Glutamatergic neuron (in vitro differentiated cells): ENCODE results near the gene GNAQ. TPM values are rescaled to one million over a fixed set of nuclear protein-coding genes. Genes with fewer than 3 reads are reported as not detected.

Source experiments
- DNase-seq: peaks from one replicate; pipeline ENCODE4 v3.0.0; 2022
- H3K27ac Mint-ChIP-seq: one replicate; pipeline ENCODE4 v1.8.0; 2020; ENCODE audit warnings: mild to moderate bottlenecking, mixed read lengths, inconsistent platforms; ENCODE audit not compliant: unreplicated experiment
- H3K27me3 Mint-ChIP-seq: one replicate; pipeline ENCODE4 v1.8.0; 2020; ENCODE audit warnings: mild to moderate bottlenecking, moderate library complexity, mixed read lengths, inconsistent platforms; ENCODE audit not compliant: unreplicated experiment
- H3K36me3 Mint-ChIP-seq: one replicate; pipeline ENCODE4 v1.8.0; 2020; ENCODE audit warnings: mild to moderate bottlenecking, mixed read lengths, inconsistent platforms; ENCODE audit not compliant: unreplicated experiment
- H3K4me1 Mint-ChIP-seq: one replicate; pipeline ENCODE4 v1.8.0; 2020; ENCODE audit warnings: mild to moderate bottlenecking, low read depth, mixed read lengths, inconsistent platforms; ENCODE audit not compliant: unreplicated experiment
- H3K4me3 Mint-ChIP-seq: one replicate; pipeline ENCODE4 v1.8.0; 2020; ENCODE audit warnings: mild to moderate bottlenecking, mixed read lengths, inconsistent platforms; ENCODE audit not compliant: unreplicated experiment
- H3K9me3 Mint-ChIP-seq: one replicate; pipeline ENCODE4 v1.8.0; 2020; ENCODE audit warnings: mild to moderate bottlenecking, moderate library complexity, mixed read lengths, inconsistent platforms; ENCODE audit not compliant: unreplicated experiment
- total RNA-seq: library from RNA; stranded (reverse); fragmentation: NEBNext Ultra II Directional; extraction: Animal tissue kit (Norgen Biotek cat#: 25700); gene quantifications from one replicate; pipeline ENCODE4 v1.2.1, GENCODE V29; 2021; ENCODE audit not compliant: unreplicated experiment
- TF ChIP-seq, protein P1 (sequence below): fragments of 200-600 bp; sonication (generic); IDR thresholded peaks from one replicate; pipeline ENCODE4 v1.5.0; 2021; ENCODE audit not compliant: partially characterized antibody, unreplicated experiment

Gene GNAQ
- total RNA-seq, 1 donor from 2014 or later: 72.8 TPM

DNA sequence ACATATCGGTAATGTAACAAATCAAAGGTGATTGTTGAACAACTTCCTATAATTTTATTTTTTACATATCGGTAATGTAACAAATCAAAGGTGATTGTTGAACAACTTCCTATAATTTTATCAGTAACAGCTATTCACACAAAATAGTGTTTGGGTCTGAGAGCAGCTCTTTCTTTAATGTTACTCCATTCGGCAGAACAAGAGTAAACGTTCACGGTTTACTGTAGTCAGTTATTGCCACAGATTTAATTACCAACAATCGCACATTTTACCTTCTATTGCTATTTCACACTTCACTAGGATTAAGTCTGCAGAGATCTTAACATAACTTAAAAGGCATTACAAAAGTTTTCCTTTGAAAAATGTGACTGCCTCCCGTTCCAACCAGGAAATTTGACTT is 6.4 kb downstream of the GNAQ start:
- Mint-ChIP-seq H3K4me3 (peak overlapping the region; percentile 10), H3K4me1 (peaks cover 51% of the 10 kb centered on the region), H3K27me3 (peaks cover 2% of the 10 kb centered on the region), H3K9me3 (peaks cover 8% of the 10 kb centered on the region), H3K36me3 (no peaks in the 10 kb centered on the region), H3K27ac (no peak overlapping the region)
- TF ChIP-seq, protein P1, sequence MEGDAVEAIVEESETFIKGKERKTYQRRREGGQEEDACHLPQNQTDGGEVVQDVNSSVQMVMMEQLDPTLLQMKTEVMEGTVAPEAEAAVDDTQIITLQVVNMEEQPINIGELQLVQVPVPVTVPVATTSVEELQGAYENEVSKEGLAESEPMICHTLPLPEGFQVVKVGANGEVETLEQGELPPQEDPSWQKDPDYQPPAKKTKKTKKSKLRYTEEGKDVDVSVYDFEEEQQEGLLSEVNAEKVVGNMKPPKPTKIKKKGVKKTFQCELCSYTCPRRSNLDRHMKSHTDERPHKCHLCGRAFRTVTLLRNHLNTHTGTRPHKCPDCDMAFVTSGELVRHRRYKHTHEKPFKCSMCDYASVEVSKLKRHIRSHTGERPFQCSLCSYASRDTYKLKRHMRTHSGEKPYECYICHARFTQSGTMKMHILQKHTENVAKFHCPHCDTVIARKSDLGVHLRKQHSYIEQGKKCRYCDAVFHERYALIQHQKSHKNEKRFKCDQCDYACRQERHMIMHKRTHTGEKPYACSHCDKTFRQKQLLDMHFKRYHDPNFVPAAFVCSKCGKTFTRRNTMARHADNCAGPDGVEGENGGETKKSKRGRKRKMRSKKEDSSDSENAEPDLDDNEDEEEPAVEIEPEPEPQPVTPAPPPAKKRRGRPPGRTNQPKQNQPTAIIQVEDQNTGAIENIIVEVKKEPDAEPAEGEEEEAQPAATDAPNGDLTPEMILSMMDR: no peak
- no peak for DNase-seq

DNA sequence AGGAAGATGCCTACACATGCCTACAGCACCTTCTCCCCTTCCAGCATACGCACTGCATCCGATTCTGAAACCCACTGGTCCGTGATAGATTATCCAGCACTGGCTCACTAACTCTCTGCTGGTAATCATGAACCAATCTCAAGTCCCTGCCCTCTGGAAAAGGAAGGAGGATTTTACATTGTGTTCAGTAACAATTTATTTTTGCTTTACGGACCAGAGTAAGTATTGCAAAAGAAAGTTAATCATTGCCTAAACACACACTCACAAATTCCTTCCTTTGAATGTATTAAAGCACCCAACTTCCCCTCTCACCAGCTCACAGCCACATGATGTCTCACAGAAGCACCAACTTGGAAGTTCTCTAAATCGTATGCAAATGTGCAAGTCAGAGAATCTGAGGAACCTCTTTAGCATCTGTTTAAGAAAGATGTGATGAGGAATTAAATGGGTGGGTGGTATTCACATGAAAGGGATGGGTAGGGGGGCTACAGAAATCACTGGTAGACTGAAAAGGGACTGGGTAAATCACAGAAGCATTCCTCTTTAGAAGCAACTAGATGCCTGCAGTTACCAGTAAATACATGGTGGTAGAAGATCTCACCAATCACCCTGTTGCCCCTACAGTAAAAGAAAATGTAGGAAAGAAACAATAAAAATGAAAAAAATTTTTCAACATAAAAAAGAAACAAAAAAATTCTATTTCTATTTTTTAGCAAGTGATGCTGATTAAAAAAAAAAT is 8.4 kb downstream of the GNAQ start:
- peaks cover 48% of the 10 kb centered on the region for H3K4me1 Mint-ChIP-seq
- DNase-seq: no peak
- H3K27me3 Mint-ChIP-seq: peaks cover 1% of the 10 kb centered on the region
- H3K36me3 Mint-ChIP-seq: no peaks in the 10 kb centered on the region
- H3K9me3 Mint-ChIP-seq: peaks cover 3% of the 10 kb centered on the region
- H3K27ac Mint-ChIP-seq: no peak overlapping the region
- TF ChIP-seq, protein P1: no peak
- no peak overlapping the region for H3K4me3 Mint-ChIP-seq

GRCh38 chr9:78021697-78022096 is 9.9 kb downstream of the GNAQ start:
- no peak overlapping the region for H3K4me3 Mint-ChIP-seq
- TF ChIP-seq, protein P1: no peak
- no peak for DNase-seq
- no peak overlapping the region for H3K27ac Mint-ChIP-seq
- H3K9me3 Mint-ChIP-seq: peaks cover 3% of the 10 kb centered on the region
- no peaks in the 10 kb centered on the region for H3K36me3 Mint-ChIP-seq
- peaks cover 48% of the 10 kb centered on the region for H3K4me1 Mint-ChIP-seq
- peaks cover 1% of the 10 kb centered on the region for H3K27me3 Mint-ChIP-seq

- H3K27ac Mint-ChIP-seq: no peak overlapping the region
- TF ChIP-seq, protein P1: no peak
Observed at GRCh38 chr9:78017190-78017693, 14.4 kb downstream of the GNAQ start.

DNA sequence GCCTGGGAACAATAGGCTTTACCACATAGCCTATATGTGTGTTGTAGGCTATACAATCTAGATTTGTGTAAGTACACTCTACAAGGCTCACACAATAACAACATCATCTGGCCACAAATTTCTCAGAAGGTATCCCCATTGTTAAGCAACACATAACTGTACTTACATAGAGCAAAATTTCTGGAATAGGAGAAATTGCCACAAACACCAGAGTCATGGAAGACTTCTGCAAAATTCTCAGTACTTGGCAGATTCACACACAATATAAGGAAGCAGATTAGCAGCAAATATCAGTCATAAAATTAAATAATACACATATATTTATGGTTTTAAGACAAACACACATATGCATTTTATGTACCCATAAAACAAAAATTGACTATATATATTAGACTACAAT is 16.4 kb downstream of the GNAQ start:
- Mint-ChIP-seq H3K27me3 (no peaks in the 10 kb centered on the region), H3K4me3 (no peak overlapping the region), H3K27ac (no peak overlapping the region), H3K9me3 (no peaks in the 10 kb centered on the region), H3K36me3 (no peaks in the 10 kb centered on the region), H3K4me1 (peaks cover 5% of the 10 kb centered on the region)
- DNase-seq: no peak
- TF ChIP-seq, protein P1: no peak

More at GRCh38 chr9:78017190-78017693, 14.4 kb downstream of the GNAQ start:
- Mint-ChIP-seq H3K4me3 (no peak overlapping the region), H3K9me3 (no peaks in the 10 kb centered on the region), H3K36me3 (no peaks in the 10 kb centered on the region), H3K4me1 (peaks cover 20% of the 10 kb centered on the region), H3K27me3 (peaks cover 1% of the 10 kb centered on the region)
- DNase-seq: no peak
